ENCODE results near the gene DNAH7.
A peak's percentile ranks its signal among the peaks of the same experiment; 100 is the strongest.
"Not testable (repeated sequence)": the region's sequence is repeated elsewhere in the genome, so short reads cannot be mapped to it uniquely, and the experiment has no call there.

The DNAH7 gene

DNA sequence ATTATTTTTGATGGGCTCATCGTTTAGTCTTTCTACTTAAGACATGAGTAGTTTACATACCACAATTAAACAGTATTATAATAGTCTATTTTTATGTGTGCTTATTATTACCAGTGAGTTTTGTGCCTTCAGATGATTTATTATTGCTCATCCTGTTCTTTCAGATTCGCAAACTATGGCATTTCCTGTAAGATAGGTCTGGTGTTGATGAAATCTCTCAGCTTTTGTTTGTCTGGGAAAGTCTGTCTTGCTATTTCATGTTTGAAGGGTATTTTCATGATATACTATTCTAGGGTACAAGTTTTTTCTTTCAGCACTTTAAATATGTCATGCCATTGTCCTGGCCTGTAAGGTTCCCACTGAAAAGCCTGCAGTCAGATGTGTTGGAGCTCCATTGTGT lies 101.3 kb downstream of the DNAH7 start:
- no peak for DNase-seq (ENCODE audit: low read depth)

DNA sequence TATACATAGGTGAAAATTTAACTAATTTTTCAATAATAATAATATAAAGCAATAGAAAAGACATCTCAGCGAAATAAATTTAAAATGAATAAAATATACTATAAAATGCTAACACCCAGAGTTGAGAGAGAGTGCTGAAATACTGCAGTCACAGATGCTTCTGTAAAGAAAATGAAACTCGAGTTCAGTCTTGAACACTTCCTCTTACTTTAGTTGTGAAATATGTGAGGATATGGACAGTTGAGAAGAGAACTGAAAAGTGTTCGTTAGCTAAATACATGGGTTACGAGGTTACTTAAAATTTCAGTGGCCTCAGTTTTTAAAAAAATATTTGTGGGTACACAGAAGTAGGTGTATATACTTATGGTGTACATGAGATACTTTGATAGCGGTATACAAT lies 106.8 kb downstream of the DNAH7 start:
- no peak for DNase-seq (ENCODE audit: low read depth)

DNA sequence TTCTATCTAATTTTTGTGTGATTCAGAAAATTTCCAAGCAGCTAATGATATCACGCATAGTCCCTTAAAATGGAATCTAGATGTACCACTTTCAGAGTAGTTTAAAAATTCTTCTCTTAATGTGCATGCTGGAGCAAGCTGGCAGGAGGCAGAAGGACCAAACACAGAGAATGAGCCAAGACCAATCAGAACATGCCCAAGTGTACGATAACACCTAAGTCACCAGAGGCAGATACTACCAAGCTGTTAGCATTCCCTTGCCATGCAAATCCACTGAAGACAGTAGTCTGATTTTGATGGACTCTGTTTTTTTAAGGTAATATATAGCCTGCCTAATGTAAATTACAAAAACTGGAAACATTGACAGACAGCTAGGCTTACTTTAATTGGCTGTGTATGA lies 109.3 kb downstream of the DNAH7 start:
- DNase-seq (ENCODE audit: low read depth), result no peak

DNA sequence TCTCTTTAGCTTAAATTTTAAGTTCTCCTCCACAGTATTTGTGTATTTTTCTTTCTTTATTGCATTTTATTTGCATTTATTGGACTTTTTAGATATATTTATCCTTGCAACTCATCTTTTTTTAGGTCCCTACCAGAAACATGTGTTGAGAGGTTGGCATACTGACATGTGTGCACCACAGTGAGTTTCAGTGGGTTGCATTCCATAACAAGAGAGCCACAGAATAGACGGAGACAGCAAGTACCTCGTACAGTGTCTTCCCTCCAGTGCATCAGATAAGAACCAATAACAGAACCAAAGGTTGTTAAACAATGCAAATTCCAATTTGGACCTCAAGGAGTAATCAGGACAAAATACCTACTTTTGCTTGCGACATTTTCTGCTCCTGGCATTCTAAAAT lies 111.9 kb downstream of the DNAH7 start:
- DNase-seq (ENCODE audit: low read depth), result no peak

DNA sequence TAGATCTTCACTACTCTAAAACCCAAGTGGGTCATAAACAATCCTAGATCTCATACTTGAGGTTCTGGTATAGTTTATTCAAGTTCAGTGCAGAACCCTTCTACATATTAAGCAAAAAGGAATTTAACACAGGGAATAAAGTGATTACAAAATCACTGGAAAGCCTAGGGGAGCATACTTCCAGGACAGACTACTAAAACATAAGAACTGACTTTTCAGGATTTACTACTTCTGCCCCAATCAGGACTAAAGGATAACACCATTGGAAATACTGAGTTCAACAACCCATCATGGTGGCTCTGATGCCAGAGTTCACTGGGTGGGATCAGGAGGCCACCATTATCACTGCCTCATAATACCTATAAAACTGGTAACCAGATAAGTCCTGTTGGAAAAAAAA lies 123.6 kb downstream of the DNAH7 start:
- no peak for DNase-seq (ENCODE audit: low read depth)

DNA sequence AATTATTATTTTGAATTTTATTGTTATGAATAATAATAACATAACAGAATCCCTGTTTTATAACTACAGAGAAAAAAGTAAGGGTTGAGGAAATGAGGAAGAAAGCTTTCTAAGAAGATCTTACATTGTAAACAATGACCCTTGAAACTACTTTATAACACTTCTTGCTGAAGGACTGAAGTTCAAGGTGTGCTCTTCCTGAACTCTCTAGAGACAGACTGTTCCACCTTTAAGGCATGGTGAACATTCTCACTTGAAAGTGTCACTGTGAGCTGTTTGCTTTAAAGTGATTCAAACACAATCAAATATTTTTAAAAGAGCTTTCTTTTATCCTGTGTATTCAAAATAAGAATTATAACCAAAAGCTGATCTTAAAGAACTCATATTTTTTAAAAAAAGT lies 131.5 kb downstream of the DNAH7 start:
- DNase-seq (ENCODE audit: low read depth), result no peak

DNA sequence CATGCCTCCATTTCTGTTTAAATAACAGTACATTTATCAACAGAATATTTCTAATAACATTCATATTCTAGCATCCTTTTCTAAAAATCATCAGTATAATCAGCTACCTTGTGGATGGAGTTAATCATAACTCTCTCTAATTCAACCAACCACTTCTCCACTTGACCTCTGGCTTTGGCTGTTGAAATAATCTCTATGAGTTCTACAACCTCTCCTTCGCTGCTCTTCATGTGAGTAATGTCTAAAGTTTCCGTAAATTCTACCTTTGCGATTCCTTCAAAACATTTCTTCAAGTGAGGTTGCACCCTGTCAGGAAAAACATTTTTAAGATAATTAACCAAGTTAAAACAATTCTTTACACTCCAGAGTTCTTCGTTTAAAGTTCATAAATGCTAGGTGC lies 134.2 kb downstream of the DNAH7 start:
- no peak for DNase-seq (ENCODE audit: low read depth)

DNA sequence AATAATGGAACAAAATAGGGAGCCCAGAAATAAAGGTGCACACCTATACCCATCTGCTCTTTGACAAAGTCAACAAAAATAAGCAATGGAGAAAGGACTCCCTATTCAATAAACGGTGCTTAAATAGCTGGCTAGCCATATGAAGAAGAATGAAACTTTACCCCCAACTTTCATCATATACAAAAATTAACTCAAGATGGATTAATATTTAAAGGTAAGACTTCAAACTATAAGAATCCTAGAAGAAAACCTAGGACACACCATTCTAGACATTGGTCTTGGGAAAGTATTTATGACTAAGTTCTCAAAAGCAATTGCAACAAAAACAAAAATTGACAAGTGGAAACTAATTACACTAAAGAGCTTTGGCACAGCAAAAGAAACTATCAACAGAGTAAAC lies 139.1 kb downstream of the DNAH7 start:
- no peak for DNase-seq (ENCODE audit: low read depth)

DNA sequence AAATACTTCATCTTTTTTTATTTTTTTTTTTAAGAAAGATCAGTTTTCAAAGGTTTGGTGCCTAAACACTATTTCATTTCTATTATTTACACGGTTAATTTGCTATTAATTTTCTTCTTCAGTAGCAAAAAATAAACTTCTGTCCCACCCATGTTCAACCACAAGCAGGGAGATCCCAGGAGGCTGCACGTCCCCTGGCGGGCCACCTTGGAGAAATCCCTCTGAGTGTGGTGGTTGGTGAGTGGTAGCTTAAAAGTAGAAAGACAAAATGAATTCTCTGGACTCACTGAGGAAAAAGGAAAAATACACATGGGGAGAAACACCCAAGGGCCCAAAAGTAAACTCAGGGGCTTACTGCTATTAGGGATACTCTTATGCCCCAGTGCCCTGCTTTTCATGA lies 143.5 kb downstream of the DNAH7 start:
- DNase-seq (ENCODE audit: low read depth), result no peak

DNA sequence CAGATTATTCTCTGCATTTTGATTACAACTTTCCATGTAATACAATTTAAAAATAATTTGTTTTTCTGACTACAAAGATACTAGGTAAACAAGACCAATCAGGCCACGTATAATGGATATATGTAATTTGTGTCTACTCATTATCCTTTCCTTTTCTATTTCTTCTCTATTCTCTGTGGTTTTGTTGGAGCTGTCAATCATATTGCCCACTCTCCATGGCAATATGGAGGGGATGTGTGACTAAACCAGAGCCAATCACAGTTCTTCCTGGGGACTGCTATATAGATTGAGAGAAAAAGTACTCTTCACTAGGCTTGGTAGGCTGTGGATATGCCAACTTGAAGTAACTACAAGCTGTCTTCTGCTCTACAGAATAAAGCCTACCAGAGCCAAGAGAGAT lies 144.7 kb downstream of the DNAH7 start:
- DNase-seq (ENCODE audit: low read depth), result no peak

DNA sequence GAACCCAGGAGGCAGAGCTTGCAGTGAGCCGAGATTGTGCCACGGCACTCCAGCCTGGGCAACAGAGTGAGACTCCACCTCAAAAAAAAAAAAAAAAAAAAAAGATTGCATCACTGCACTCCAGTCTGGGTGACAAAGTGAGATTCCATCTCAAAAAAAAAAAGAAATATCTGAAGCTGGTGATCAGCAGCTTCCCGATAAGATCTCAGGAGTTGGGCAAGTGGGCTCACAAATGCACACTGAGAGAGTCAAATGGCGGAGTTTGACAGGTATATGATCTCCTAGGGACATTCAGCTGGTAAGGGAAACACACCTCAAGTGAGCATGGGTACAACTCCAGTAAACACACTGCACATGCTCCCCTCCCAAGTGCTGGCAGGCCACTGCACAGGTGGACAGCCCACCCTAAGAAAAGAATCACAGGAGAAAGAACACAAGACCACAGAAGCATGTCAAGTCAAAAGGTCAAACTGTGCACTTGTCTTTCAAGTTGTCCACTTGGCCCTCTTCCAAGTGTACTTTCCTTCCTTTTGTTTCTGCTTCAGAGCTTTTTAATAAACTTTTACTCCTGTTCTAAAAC lies 151.5 kb downstream of the DNAH7 start:
- not testable (repeated sequence) for DNase-seq (ENCODE audit: low read depth)

DNA sequence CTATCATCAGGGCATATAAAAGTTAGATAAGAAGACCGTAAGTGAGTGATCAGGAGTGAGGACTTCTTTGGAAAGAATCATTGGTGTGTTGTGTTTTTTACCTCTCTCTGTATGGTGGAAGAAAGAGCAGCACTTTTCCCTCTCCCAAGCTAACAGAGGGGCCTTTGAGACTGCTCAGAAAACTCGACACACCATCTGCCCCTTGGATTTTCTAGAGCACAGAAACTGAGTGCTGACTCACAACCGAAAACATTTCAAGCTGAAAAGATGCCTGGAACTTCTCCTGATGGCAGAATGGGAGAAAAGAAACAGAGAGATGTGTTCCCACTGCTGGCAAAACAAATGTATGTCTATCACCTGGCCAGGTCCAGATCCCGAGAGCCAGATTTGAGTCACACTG lies 156.6 kb downstream of the DNAH7 start:
- no peak for DNase-seq (ENCODE audit: low read depth)

DNA sequence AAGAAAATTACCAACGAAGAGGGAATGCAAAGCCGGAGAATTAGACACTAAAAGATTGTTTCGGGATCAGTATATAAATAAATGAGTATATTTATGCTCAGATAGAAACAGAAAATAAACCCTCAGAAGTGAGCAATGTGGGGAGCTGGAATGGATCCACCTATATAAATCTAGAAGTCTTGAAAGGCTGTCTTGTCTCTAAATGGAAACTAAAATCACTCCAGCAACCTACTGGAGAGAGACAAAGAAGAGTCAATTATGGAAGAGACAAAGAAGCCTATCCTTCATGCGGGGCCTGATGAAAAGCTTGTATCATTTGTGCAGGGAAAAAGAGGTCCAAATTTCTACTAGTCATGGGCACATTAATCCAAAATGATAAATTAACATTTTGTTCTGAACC lies 158.1 kb downstream of the DNAH7 start:
- DNase-seq (ENCODE audit: low read depth), result no peak

DNA sequence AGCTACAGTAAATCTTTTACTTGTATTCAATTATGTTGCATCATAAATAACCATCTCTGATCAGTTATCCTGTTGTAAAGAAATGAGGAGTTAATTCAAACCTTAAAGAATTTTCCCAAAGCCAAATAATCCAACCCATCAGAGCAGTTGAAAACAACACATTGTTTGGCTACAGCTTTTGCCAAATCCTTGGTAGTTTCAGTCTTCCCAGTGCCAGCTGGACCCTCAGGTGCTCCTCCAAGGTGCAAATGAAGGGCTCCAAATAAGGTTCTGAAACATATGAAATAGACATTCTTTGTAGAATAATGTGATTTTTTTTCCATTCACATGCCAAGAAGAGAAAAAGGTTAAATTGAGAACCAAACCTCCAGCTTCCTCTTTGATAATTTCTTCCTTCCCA lies 158.7 kb downstream of the DNAH7 start:
- DNase-seq (ENCODE audit: low read depth), result no peak

DNA sequence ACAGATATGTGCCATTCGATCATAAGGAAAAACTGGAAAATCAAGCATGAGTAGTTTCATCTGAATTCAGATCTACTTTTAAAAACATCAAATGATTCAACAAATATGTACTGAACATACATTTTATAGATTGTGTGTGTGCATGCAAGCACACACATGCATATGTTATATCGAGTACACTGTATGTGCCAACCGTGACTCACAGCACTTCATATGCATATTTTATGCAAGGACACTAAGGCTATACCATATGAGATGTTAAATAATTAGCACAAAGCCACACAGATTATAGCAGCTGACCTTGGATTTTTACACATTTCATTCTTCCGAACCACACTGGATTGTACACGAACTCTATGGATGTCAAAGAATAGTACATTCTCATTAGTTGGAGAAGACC lies 161.2 kb downstream of the DNAH7 start:
- DNase-seq (ENCODE audit: low read depth), result no peak

DNA sequence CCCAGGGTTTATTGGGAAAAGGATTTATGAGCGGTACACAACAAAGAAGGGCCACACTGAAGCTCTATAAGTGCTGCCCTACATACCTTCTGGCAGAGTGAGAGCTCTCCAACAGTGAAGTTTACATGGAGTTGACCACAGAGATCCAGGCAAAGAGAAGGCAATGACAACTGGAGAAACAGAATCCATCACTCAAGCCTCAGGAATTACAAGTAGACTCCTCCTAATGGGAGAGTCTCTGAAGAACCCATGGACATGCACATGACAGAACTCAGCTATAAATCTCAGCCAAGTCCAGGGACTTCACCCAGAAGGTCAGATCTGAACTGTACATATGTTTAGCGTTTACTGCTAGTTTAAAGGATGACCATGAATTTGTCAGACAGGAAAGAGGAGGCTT lies 164.7 kb downstream of the DNAH7 start:
- DNase-seq (ENCODE audit: low read depth), result no peak

DNA sequence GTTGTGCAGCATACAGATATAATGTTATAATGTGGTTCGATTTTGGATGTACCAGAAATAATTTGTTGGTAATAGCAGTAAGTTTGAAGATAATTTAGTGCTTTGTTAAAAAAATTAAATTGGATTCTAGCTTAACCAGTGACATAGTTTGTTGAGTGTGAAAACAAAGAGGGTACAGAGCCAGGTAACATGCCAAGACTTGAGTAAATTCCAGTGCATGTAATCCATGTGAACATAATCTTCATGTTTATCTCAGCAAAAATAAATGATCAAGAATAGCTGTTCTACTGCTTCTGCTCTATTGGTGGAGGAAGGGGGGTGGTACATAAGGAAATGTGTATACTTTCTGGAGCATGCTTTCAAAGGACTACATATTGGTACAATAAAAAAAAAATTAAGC lies 165.8 kb downstream of the DNAH7 start:
- no peak for DNase-seq (ENCODE audit: low read depth)

DNA sequence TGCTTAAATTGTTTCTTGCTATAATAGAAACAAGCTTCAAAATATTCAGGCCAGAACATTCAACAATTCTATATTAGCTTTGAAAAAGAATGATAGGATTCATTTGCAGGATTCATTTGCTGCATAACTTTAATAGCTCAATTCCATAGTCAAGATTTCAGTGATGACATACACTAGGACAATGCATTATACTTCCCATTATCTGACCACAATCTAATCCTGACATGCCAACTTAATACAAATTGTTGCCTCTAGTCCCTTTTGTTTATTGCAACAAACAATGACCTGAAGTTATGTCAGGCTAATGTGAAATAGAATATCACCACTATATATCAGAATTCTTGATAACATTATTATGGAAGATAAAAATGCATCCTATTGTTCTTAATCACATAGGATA lies 169.4 kb downstream of the DNAH7 start:
- no peak for DNase-seq (ENCODE audit: low read depth)

DNA sequence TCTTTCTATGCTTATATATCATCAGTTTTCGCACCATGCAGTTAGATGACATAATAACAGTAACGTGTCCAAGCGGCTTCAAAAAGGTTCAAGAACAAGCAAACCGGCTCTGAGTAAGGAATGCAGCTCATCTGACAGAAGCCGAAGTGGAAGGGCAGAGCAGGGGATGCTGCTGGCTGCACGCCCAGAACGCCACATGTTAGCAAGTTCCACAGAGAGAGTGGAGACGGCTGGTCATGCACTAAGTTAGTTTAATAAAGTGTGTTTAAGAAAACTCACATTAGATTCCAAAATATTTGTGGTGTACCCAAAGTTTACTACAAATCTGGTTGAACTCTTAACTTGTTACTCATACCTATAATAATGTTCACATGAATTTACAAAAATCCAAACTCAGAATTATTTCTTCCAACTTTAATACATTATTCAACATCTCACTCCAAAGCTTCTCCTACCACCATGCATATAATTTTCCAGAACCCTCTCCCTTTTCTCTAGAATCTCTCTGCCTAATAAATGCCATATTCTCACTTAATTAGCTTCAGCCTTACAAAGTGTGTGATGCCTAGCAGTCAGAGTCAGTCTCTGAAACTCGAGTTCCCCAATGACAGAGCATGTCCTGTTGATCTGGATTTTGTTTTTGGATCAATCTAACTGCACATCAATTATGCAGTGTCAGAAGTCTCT lies 170.0 kb downstream of the DNAH7 start:
- no peak for DNase-seq (ENCODE audit: low read depth)

DNA sequence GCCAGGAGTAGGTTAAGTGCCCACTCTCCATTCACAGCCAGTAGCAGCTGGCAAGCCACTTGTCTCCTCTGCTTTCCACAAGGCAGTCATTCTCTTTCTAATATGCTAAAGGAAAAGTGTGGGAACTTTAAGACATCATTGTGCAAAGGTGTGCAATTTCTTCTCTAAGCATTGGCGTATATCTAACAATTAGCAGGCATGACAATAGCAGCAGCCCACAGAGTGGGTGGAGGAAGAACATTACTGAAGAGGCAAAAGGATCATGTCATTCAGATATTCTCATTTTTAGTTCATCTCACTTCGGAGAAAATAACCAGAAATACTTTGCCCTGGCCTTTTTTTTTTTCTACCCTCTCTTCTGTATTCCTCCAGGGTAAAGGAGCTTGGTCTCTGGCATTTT lies 177.6 kb downstream of the DNAH7 start:
- no peak for DNase-seq (ENCODE audit: low read depth)

DNA sequence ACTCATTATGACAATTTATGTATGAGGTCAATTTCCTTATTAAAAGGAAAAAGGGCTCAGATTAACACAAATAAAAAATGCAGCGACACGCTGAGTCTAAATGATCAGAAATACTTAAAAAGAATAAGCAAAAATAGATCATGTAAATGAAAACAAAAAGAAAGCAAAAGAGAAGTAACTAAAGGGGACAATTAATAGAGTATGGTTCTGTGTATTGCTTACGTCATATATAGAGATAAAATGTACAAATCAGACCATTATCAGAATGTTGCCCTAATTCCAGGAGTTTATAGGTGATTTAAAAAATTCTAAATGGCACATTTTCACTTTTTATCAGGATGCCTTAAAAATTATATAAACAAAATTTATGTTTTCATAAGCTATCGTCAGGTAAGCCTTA lies 189.5 kb downstream of the DNAH7 start:
- no peak for DNase-seq (ENCODE audit: low read depth)

DNA sequence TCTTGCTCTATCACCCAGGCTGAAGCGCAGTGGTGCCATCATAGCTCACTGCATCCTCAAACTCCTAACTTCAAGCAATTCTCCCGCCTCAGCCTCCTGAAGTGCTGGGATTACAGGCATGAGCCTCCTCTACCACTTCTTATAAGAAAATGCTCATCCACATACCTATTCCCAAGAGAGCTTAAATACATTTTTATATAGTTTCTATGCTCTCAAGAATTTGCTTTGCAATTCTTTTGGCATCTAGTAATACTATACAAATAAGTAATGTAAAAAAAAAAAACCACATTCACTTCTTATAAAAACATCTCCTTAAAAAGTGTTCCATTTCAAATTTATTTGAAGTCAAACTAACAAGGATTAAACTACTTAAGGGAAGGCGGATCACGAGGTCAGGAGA lies 197.3 kb downstream of the DNAH7 start:
- no peak for DNase-seq (ENCODE audit: low read depth)

DNA sequence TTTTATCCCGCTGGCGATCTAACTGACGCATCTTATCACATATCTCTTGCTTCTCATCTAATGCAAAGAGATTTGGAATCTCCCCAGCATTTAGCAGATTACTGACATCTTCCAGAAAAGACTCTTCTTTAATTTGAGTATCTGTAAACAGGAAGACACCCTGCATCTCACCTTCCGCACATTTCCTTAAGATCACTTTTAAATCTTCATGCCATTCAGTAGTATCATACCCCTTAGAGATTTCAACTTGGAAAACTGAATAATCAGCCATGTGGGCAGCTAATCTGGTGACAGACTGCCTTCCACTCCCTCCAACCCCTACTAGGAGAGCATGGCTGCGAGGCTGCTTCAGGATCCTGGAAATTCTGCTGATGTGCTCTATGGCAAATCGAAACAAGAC lies 204.3 kb downstream of the DNAH7 start:
- DNase-seq (ENCODE audit: low read depth), result no peak

DNA sequence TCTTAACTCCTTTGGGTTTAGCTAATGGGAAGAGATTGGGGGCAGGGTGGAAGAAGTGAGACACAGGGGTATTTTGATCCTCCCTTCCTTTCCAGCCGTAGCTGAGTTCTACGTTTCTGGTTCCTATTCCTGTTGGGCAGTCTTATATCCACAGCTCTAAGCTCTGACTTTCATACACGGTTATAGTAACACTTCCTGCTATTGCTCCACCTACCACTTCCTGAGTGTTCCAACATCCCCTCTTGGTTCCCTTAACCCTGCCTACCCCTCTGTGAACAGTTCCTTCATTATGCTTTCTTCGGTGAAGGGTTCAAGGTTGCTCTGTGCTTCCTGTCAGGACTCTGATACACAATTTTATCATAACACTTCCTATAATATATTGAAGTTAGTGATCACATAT lies 205.1 kb downstream of the DNAH7 start:
- peak; percentile 9 for DNase-seq (ENCODE audit: low read depth)

DNA sequence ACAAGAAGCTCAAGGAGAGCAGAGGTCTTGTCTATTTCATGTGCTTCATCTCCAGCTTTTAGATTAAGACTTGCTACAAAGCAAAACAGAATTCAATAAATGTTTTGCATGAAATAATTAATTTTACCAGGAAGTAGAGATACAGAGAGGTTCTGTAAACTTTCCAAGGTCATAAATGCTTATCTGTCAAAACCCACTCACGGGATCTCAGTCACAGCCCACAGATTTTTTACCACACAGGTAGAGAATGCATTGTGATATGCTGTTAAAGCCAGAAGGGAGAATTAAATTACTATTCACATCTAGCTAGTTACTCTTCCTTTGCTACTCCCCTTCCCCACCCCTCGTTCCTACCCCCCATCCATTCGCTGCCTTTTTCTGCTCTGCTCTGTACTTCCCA lies 205.5 kb downstream of the DNAH7 start:
- no peak for DNase-seq (ENCODE audit: low read depth)

Data from CMK (cell line).